WTC11 (cell line): ENCODE measurements around the gene ISCU. TPM values are rescaled to one million over a fixed set of nuclear protein-coding genes. Genes with fewer than 3 reads are reported as not detected.

ENCODE experiments used
- ATAC-seq: fragments of 200-7000 bp; cut with Tn5 transposase; 2 replicates; pipeline ENCODE4 v1.10.0; 2021; ENCODE audit warnings: mild to moderate bottlenecking, moderate library complexity
- CTCF ChIA-PET: fragments of 300-600 bp; sonication (Branson Sonifier 250); formaldehyde crosslinking; loops from one replicate; lab custom pipeline; 2021; ENCODE audit warnings: antibody characterized with exemption; lab: Charles Lee
- POLR2A ChIA-PET: fragments of 350-600 bp; sonication (Branson Sonifier 250); formaldehyde crosslinking; loops from one replicate; lab custom pipeline; 2021; ENCODE audit warnings: antibody characterized with exemption; lab: Charles Lee
- DNase-seq: peaks from one replicate; pipeline ENCODE4 v3.0.0; 2021; ENCODE audit warnings: low spot score
- H3K27ac Mint-ChIP-seq: 2 replicates; pipeline ENCODE4 v1.8.0; 2021; ENCODE audit warnings: mixed read lengths
- H3K27me3 Mint-ChIP-seq: 2 replicates; pipeline ENCODE4 v1.8.0; 2021; ENCODE audit warnings: low read depth, mild to moderate bottlenecking, moderate library complexity, mixed read lengths
- H3K36me3 Mint-ChIP-seq: 2 replicates; pipeline ENCODE4 v1.8.0; 2021; ENCODE audit warnings: mixed read lengths
- H3K4me1 Mint-ChIP-seq: 2 replicates; pipeline ENCODE4 v1.8.0; 2022; ENCODE audit warnings: mixed read lengths
- H3K4me3 Mint-ChIP-seq: 2 replicates; pipeline ENCODE4 v1.8.0; 2021; ENCODE audit warnings: mild to moderate bottlenecking, moderate library complexity, mixed read lengths
- H3K9me3 Mint-ChIP-seq: 2 replicates; pipeline ENCODE4 v1.8.0; 2021; ENCODE audit warnings: mixed read lengths
- CBFB ChIP-seq: sonication (generic); formaldehyde crosslinking; IDR thresholded peaks from 2 replicates; pipeline ENCODE4 v1.8.1; 2022; ENCODE audit warnings: mild to moderate bottlenecking, low read depth, missing genetic modification reagents
- CREM ChIP-seq: sonication (generic); formaldehyde crosslinking; IDR thresholded peaks from 2 replicates; pipeline ENCODE4 v1.8.1; 2022; ENCODE audit warnings: mild to moderate bottlenecking, missing genetic modification reagents, moderate library complexity
- ESRRA ChIP-seq: sonication (generic); formaldehyde crosslinking; IDR thresholded peaks from 2 replicates; pipeline ENCODE4 v1.8.1; 2022; ENCODE audit warnings: mild to moderate bottlenecking, missing genetic modification reagents, borderline replicate concordance
- GABPB1 ChIP-seq: sonication (generic); formaldehyde crosslinking; IDR thresholded peaks from 2 replicates; pipeline ENCODE4 v1.8.1; 2023; ENCODE audit warnings: mild to moderate bottlenecking, missing genetic modification reagents
- IRF2 ChIP-seq: sonication (generic); formaldehyde crosslinking; IDR thresholded peaks from 2 replicates; pipeline ENCODE4 v1.8.0; 2022; ENCODE audit warnings: low read depth, missing genetic modification reagents, borderline replicate concordance
- KAT7 ChIP-seq: sonication (generic); formaldehyde crosslinking; IDR thresholded peaks from 2 replicates; pipeline ENCODE4 v1.8.1; 2023; ENCODE audit warnings: missing genetic modification reagents, mild to moderate bottlenecking, borderline replicate concordance
- PRRX2 ChIP-seq: fragments of 250-450 bp; sonication (Bioruptor Pico); IDR thresholded peaks from 2 replicates; pipeline ENCODE4 v1.8.0; 2021; ENCODE audit warnings: mild to moderate bottlenecking
- RORB ChIP-seq: fragments of 250-450 bp; sonication (Bioruptor Pico); IDR thresholded peaks from 2 replicates; pipeline ENCODE4 v1.9.0; 2021; ENCODE audit warnings: mild to moderate bottlenecking
- SMAD4 ChIP-seq: sonication (generic); formaldehyde crosslinking; IDR thresholded peaks from 2 replicates; pipeline ENCODE4 v1.8.0; 2022; ENCODE audit warnings: mild to moderate bottlenecking, missing genetic modification reagents
- TEAD1 ChIP-seq: sonication (generic); formaldehyde crosslinking; IDR thresholded peaks from 2 replicates; pipeline ENCODE4 v1.8.0; 2022; ENCODE audit warnings: mild to moderate bottlenecking, missing genetic modification reagents
- ZNF232 ChIP-seq: sonication (generic); formaldehyde crosslinking; IDR thresholded peaks from 2 replicates; pipeline ENCODE4 v1.8.0; 2022; ENCODE audit warnings: mild to moderate bottlenecking, missing genetic modification reagents
- ZNF423 ChIP-seq: fragments of 250-450 bp; sonication (Bioruptor Pico); IDR thresholded peaks from 2 replicates; pipeline ENCODE4 v2.1.2; 2022; ENCODE audit warnings: mild to moderate bottlenecking, moderate library complexity
- ZNF671 ChIP-seq: fragments of 250-450 bp; sonication (Bioruptor Pico); IDR thresholded peaks from 2 replicates; pipeline ENCODE4 v1.8.0; 2021; ENCODE audit warnings: mild to moderate bottlenecking
- total RNA-seq: library from RNA; stranded (reverse); gene quantifications from 3 replicates; pipeline ENCODE4 v1.2.3, GENCODE V29; 2021
- TF ChIP-seq, protein P1 (sequence below): sonication (generic); formaldehyde crosslinking; IDR thresholded peaks from 2 replicates; pipeline ENCODE4 v1.8.0; 2022; ENCODE audit warnings: mild to moderate bottlenecking, missing genetic modification reagents
- TF ChIP-seq, protein P2 (sequence below): sonication (generic); formaldehyde crosslinking; IDR thresholded peaks from 2 replicates; pipeline ENCODE4 v1.8.0; 2022; ENCODE audit warnings: mild to moderate bottlenecking, missing genetic modification reagents
- TF ChIP-seq, protein P3 (sequence below): fragments of 250-450 bp; sonication (Bioruptor Pico); IDR thresholded peaks from 2 replicates; pipeline ENCODE4 v1.9.0; 2021; ENCODE audit warnings: mild to moderate bottlenecking
- TF ChIP-seq, protein P4 (sequence below): sonication (generic); formaldehyde crosslinking; IDR thresholded peaks from 2 replicates; pipeline ENCODE4 v1.8.1; 2023; ENCODE audit warnings: mild to moderate bottlenecking, missing genetic modification reagents, moderate library complexity
- TF ChIP-seq, protein P5 (sequence below): sonication (generic); formaldehyde crosslinking; IDR thresholded peaks from 2 replicates; pipeline ENCODE4 v1.8.1; 2023; ENCODE audit warnings: mild to moderate bottlenecking, moderate library complexity, missing genetic modification reagents
- TF ChIP-seq, protein P6 (sequence below): sonication (generic); formaldehyde crosslinking; IDR thresholded peaks from 2 replicates; pipeline ENCODE4 v1.8.0; 2022; ENCODE audit warnings: mild to moderate bottlenecking, missing genetic modification reagents

The ISCU gene
- total RNA-seq, 1 experiment from 2014 or later: 85.9 TPM

DNA sequence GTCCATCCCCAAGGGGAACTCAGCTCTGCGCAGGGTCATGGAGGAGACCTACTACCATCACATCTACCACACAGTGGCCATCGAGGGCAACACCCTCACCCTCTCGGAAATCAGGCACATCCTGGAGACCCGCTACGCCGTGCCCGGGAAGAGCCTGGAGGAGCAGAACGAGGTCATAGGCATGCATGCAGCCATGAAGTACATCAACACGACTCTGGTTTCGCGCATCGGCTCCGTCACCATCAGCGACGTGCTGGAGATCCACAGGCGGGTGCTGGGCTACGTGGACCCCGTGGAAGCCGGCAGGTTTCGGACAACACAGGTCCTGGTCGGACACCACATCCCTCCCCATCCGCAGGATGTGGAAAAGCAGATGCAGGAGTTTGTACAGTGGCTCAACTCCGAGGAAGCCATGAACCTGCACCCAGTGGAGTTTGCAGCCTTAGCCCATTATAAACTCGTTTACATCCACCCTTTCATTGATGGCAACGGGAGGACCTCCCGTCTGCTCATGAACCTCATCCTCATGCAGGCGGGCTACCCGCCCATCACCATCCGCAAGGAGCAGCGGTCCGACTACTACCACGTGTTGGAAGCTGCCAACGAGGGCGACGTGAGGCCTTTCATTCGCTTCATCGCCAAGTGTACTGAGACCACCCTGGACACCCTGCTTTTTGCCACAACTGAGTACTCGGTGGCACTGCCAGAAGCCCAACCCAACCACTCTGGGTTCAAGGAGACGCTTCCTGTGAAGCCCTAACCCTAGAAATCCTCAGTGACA, 43.5 kb upstream of the ISCU start:
- no peak for TF ChIP-seq SMAD4 (CRISPR knock-in tag)
- no peak for TF ChIP-seq ZNF423 (CRISPR knock-in tag)
- no peak for TF ChIP-seq ESRRA (CRISPR knock-in tag)
- ATAC-seq (no peak), DNase-seq (no peak)
- H3K4me1 Mint-ChIP-seq: peaks cover 9% of the 10 kb centered on the region
- ChIA-PET POLR2A (interaction anchor here (0.7 kb wide), 1 partner anchor 802 kb away, joined by 4 read pairs; no protein-coding TSS in a partner anchor), CTCF (interaction anchor here (1.0 to 1.3 kb wide), 2 partner anchors 456 to 526 kb away, joined by 4 to 5 read pairs; no protein-coding TSS in a partner anchor)
- no peaks in the 10 kb centered on the region; the same call in 1 of the 2 replicates for H3K27me3 Mint-ChIP-seq
- peaks cover 53% of the 10 kb centered on the region for H3K36me3 Mint-ChIP-seq
- no peaks in the 10 kb centered on the region for H3K9me3 Mint-ChIP-seq
- no peak overlapping the region for H3K27ac Mint-ChIP-seq
- H3K4me3 Mint-ChIP-seq: no peak overlapping the region

DNA sequence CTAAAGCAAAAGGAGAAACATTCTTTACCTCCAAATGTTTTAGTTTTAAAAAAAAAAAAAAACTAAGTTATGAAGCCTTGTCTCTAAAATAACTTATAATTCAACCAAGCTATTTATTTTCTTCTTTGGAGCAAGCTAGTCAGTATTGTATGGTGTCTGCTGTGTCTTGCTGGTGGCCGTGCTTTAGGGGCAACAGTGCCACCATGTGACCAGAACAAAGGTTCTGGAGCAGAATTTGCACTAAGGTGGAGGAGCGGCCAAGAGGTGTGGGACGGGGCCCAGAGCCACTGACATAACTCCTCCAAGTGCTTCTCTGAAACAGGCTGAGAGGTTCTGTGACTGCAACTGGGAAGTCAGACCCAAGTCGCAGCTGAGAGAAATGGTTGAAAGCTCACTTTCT, 42.8 kb upstream of the ISCU start:
- ChIA-PET POLR2A (interaction anchor here (0.7 kb wide), 1 partner anchor 802 kb away, joined by 4 read pairs; no protein-coding TSS in a partner anchor), CTCF (interaction anchor here (0.6 to 1.3 kb wide), 3 partner anchors 13 to 526 kb away, joined by 4 to 5 read pairs (median 4); no protein-coding TSS in a partner anchor)
- TF ChIP-seq, protein P1, sequence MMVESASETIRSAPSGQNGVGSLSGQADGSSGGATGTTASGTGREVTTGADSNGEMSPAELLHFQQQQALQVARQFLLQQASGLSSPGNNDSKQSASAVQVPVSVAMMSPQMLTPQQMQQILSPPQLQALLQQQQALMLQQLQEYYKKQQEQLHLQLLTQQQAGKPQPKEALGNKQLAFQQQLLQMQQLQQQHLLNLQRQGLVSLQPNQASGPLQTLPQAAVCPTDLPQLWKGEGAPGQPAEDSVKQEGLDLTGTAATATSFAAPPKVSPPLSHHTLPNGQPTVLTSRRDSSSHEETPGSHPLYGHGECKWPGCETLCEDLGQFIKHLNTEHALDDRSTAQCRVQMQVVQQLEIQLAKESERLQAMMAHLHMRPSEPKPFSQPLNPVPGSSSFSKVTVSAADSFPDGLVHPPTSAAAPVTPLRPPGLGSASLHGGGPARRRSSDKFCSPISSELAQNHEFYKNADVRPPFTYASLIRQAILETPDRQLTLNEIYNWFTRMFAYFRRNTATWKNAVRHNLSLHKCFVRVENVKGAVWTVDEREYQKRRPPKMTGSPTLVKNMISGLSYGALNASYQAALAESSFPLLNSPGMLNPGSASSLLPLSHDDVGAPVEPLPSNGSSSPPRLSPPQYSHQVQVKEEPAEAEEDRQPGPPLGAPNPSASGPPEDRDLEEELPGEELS: no peak
- no peak for TF ChIP-seq ZNF671 (CRISPR knock-in tag)
- no peak for TF ChIP-seq PRRX2 (CRISPR knock-in tag)
- TF ChIP-seq, protein P2, sequence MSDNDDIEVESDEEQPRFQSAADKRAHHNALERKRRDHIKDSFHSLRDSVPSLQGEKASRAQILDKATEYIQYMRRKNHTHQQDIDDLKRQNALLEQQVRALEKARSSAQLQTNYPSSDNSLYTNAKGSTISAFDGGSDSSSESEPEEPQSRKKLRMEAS (CRISPR knock-in tag): 0 out of 2 replicates have a peak, but pooled peaks have one; percentile 27
- TF ChIP-seq, protein P3, sequence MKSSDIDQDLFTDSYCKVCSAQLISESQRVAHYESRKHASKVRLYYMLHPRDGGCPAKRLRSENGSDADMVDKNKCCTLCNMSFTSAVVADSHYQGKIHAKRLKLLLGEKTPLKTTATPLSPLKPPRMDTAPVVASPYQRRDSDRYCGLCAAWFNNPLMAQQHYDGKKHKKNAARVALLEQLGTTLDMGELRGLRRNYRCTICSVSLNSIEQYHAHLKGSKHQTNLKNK (CRISPR knock-in tag): no peak
- no peak for TF ChIP-seq TEAD1 (CRISPR knock-in tag)
- no peak for TF ChIP-seq KAT7
- no peak for TF ChIP-seq CREM (CRISPR knock-in tag)
- TF ChIP-seq GABPB1 (CRISPR knock-in tag): no peak
- TF ChIP-seq, protein P4, sequence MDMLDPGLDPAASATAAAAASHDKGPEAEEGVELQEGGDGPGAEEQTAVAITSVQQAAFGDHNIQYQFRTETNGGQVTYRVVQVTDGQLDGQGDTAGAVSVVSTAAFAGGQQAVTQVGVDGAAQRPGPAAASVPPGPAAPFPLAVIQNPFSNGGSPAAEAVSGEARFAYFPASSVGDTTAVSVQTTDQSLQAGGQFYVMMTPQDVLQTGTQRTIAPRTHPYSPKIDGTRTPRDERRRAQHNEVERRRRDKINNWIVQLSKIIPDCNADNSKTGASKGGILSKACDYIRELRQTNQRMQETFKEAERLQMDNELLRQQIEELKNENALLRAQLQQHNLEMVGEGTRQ (CRISPR knock-in tag): peak; percentile 61
- TF ChIP-seq CBFB: no peak
- TF ChIP-seq, protein P5, sequence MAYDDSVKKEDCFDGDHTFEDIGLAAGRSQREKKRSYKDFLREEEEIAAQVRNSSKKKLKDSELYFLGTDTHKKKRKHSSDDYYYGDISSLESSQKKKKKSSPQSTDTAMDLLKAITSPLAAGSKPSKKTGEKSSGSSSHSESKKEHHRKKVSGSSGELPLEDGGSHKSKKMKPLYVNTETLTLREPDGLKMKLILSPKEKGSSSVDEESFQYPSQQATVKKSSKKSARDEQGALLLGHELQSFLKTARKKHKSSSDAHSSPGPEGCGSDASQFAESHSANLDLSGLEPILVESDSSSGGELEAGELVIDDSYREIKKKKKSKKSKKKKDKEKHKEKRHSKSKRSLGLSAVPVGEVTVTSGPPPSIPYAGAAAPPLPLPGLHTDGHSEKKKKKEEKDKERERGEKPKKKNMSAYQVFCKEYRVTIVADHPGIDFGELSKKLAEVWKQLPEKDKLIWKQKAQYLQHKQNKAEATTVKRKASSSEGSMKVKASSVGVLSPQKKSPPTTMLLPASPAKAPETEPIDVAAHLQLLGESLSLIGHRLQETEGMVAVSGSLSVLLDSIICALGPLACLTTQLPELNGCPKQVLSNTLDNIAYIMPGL (CRISPR knock-in tag): no peak
- TF ChIP-seq, protein P6, sequence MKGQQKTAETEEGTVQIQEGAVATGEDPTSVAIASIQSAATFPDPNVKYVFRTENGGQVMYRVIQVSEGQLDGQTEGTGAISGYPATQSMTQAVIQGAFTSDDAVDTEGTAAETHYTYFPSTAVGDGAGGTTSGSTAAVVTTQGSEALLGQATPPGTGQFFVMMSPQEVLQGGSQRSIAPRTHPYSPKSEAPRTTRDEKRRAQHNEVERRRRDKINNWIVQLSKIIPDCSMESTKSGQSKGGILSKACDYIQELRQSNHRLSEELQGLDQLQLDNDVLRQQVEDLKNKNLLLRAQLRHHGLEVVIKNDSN: peak; percentile 51; the same call in 1 of the 2 replicates
- no peak for TF ChIP-seq ZNF232 (CRISPR knock-in tag)
- no peak for TF ChIP-seq IRF2 (CRISPR knock-in tag)
- no peak for TF ChIP-seq RORB (CRISPR knock-in tag)
- Mint-ChIP-seq H3K9me3 (no peaks in the 10 kb centered on the region), H3K4me3 (no peak overlapping the region), H3K4me1 (peaks cover 9% of the 10 kb centered on the region), H3K27me3 (no peaks in the 10 kb centered on the region), H3K27ac (peak overlapping the region; percentile 53), H3K36me3 (peaks cover 60% of the 10 kb centered on the region)
- ATAC-seq (0 out of 2 replicates have a peak, but pooled peaks have one; percentile 4), DNase-seq (peak; percentile 34)
